Measurements from ENCODE around the gene IGFBPL1.
"Not testable (repeated sequence)": the region's sequence is repeated elsewhere in the genome, so short reads cannot be mapped to it uniquely, and the experiment has no call there.

IGFBPL1 gene

GRCh38 chr9:38423973-38424843 lies at the start of gene IGFBPL1:
TSS of gene IGFBPL1 (minus strand) at chr9:38424454. CDS start at chr9:38424424, 30 bp downstream.
- intact Hi-C loops (cut with DNase I; ENCODE audit: low total_unique reads): loop anchor here (5.0 kb wide), 1 partner anchor 522 kb away; the partner anchor contains the start of gene SLC25A51
- no peak for TF ChIP-seq CTCF (IDR thresholded peaks at IDR 0.05)
- Histone ChIP-seq H3K4me1 (peaks cover 0 to 38% (median 16%) of the 10 kb centered on the region in 4 donors), H3K9me3 (no peaks in the 10 kb centered on the region), H3K36me3 (no peaks in the 10 kb centered on the region), H3K27ac (peak within 1 kb of the TSS; percentile 70 to 75), H3K27me3 (no peaks in the 10 kb centered on the region), H3K4me3 (peak within 1 kb of the TSS; percentile 52 to 60)
- DNase-seq: no peak

- H3K4me1 ChIP-seq; H3K27ac ChIP-seq; H3K36me3 ChIP-seq; DNase-seq; H3K4me3 ChIP-seq; H3K27me3 ChIP-seq; intact Hi-C loops (cut with DNase I; ENCODE audit: low total_unique reads): not testable (repeated sequence)
- H3K9me3 ChIP-seq: peaks cover 0 to 17% (median 0%) of the 10 kb centered on the region in 3 donors
Observed at GRCh38 chr9:38472583-38473249, 48.5 kb upstream of the IGFBPL1 start.

GRCh38 chr9:38467404-38467803 lies 43.1 kb upstream of the IGFBPL1 start:
- Histone ChIP-seq H3K4me3 (no peak overlapping the region), H3K27me3 (no peaks in the 10 kb centered on the region)

GRCh38 chr9:38453835-38454234 lies 29.6 kb upstream of the IGFBPL1 start:
- H3K4me3 ChIP-seq: no peak overlapping the region
- no peak overlapping the region for H3K27ac ChIP-seq
- H3K9me3 ChIP-seq: peaks cover 0 to 10% (median 0%) of the 10 kb centered on the region in 3 donors
- intact Hi-C loops (cut with DNase I; ENCODE audit: low total_unique reads): no loop called here
- DNase-seq: no peak
- TF ChIP-seq CTCF (IDR thresholded peaks at IDR 0.05): no peak
- no peaks in the 10 kb centered on the region for H3K27me3 ChIP-seq
- no peaks in the 10 kb centered on the region for H3K4me1 ChIP-seq
- H3K36me3 ChIP-seq: no peaks in the 10 kb centered on the region

More at GRCh38 chr9:38467404-38467803, 43.1 kb upstream of the IGFBPL1 start:
- intact Hi-C loops (cut with DNase I; ENCODE audit: low total_unique reads): no loop called here
- no peak overlapping the region for H3K27ac ChIP-seq
- H3K9me3 ChIP-seq: no peaks in the 10 kb centered on the region
- TF ChIP-seq CTCF (IDR thresholded peaks at IDR 0.05): no peak
- no peak for DNase-seq
- H3K36me3 ChIP-seq: peaks cover 0 to 9% (median 0%) of the 10 kb centered on the region in 3 donors
- H3K4me1 ChIP-seq: no peaks in the 10 kb centered on the region

GRCh38 chr9:38451162-38451561 lies 26.9 kb upstream of the IGFBPL1 start:
- Histone ChIP-seq H3K4me1 (no peaks in the 10 kb centered on the region), H3K36me3 (no peaks in the 10 kb centered on the region), H3K27ac (no peak overlapping the region), H3K9me3 (peaks cover 0 to 10% (median 0%) of the 10 kb centered on the region in 3 donors), H3K27me3 (no peaks in the 10 kb centered on the region), H3K4me3 (no peak overlapping the region)
- TF ChIP-seq CTCF (IDR thresholded peaks at IDR 0.05): no peak
- intact Hi-C loops (cut with DNase I; ENCODE audit: low total_unique reads): no loop called here
- no peak for DNase-seq

- H3K4me3 ChIP-seq: no peak overlapping the region
- no peaks in the 10 kb centered on the region for H3K36me3 ChIP-seq
- no peak overlapping the region for H3K27ac ChIP-seq
- intact Hi-C loops (cut with DNase I; ENCODE audit: low total_unique reads): no loop called here
- TF ChIP-seq CTCF (IDR thresholded peaks at IDR 0.05): no peak
- H3K4me1 ChIP-seq: no peaks in the 10 kb centered on the region
- DNase-seq: no peak
- H3K9me3 ChIP-seq: peaks cover 0 to 10% (median 0%) of the 10 kb centered on the region in 3 donors
- no peaks in the 10 kb centered on the region for H3K27me3 ChIP-seq
Observed at GRCh38 chr9:38447703-38448102, 23.4 kb upstream of the IGFBPL1 start.
